B cell (primary cell): ENCODE data around the gene SHMT2.

ENCODE experiments used
- CTCF ChIP-seq: fragments of 200-600 bp; IDR thresholded peaks from one replicate; pipeline ENCODE4 v1.8.0; 2022; ENCODE audit warnings: antibody characterized with exemption, mild to moderate bottlenecking
- EZH2 ChIP-seq: IDR thresholded peaks from 2 replicates; pipeline ENCODE4 v1.6.1; 2012; ENCODE audit warnings: borderline replicate concordance, low read depth, mild to moderate bottlenecking, moderate library complexity, low read length; ENCODE audit not compliant: insufficient read depth, poor library complexity, severe bottlenecking

DNA sequence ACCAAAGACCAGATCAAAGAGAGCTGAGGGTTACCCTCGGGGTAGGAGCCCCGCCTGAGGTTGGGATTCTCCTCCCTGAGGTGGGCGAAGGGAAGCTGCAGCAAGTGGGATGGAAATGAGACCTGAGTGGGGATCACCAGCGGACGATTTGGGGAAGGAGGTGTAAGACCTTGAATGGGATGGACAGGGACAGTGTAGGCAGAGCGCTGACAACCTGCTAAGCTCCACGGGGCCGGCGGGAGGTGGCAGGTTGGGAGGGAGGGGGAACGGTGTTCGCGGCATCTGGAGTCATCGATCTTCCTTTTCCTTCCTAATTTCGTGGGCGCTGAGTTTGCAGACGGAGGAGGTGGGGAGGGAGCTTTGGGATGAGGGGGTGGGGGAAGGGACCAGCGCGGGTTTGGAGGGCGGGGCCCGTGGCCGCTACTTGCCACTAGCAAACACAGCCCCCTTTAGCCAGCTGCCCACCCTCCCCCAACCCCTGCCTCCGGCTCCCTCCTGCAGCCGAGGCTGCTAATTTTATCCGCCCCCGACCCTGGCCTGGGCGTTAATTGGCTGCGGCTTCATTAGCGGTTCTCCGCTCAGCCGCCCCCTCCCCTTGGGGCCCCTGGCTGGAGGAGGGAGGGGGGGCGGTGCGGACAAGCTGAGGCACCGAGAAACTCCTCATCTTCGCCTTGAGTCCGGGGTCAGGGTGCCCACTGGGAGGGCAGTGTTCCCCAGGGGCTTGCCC is 2.8 kb upstream of the SHMT2 start:
- no peak for TF ChIP-seq CTCF
- TF ChIP-seq EZH2 = no peak
